ENCODE results near the gene RUNX2. TPM values are rescaled to one million over a fixed set of nuclear protein-coding genes. Genes with fewer than 3 reads are reported as not detected.

Gene RUNX2
- total RNA-seq, 1 donor from 2014 or later, result 1.8 TPM

DNA sequence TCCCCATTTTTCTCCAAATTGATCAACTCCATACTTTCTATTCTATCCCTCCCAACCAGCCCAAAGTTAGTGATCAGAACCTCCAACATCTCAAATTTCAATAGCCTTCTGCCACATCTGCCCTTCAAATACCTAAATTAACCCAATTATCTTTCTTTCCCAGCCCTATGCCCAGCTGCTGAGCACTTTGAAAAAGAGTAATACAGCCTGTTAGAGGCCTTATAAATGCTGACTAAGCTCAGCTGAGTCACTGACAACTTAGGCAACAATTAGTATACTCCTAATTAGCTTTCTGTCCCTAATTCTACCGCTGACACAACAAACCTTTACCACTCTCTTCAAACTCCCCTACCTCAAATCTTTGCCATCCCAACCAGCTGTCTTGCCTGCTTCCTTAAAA is 23.5 kb downstream of the RUNX2 start:
- intact Hi-C loops (cut with micrococcal nuclease), result no loop called here

DNA sequence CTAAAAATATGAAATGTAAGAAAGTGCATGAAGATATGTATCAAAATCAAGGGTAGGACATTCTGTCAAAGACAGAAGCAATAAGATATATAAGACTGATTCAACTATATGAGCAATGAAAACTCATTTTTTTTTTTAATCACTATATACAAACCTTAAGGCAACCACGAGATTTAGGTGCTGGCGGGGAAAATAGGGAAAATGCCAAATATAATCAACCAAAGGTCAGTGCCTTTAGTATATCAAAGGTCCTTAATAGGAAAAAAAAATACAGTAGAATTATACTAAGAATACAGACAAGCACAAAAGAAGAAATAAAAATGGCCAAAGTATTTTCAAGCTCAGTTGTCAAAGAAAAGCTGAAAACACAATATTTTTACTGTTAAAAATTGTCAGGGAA is 25.5 kb downstream of the RUNX2 start:
- Mint-ChIP-seq H3K27me3 (no peaks in the 10 kb centered on the region), H3K27ac (no peak overlapping the region), H3K9me3 (no peaks in the 10 kb centered on the region), H3K36me3 (ENCODE audit: low read depth) (peaks cover 2% of the 10 kb centered on the region), H3K4me3 (no peak overlapping the region), H3K4me1 (no peaks in the 10 kb centered on the region)
- DNase-seq, result no peak
- POLR2A ChIA-PET, result no interaction called here
- TF ChIP-seq, protein P1, sequence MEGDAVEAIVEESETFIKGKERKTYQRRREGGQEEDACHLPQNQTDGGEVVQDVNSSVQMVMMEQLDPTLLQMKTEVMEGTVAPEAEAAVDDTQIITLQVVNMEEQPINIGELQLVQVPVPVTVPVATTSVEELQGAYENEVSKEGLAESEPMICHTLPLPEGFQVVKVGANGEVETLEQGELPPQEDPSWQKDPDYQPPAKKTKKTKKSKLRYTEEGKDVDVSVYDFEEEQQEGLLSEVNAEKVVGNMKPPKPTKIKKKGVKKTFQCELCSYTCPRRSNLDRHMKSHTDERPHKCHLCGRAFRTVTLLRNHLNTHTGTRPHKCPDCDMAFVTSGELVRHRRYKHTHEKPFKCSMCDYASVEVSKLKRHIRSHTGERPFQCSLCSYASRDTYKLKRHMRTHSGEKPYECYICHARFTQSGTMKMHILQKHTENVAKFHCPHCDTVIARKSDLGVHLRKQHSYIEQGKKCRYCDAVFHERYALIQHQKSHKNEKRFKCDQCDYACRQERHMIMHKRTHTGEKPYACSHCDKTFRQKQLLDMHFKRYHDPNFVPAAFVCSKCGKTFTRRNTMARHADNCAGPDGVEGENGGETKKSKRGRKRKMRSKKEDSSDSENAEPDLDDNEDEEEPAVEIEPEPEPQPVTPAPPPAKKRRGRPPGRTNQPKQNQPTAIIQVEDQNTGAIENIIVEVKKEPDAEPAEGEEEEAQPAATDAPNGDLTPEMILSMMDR (IDR thresholded peaks at IDR 0.05), result no peak
- intact Hi-C loops (cut with micrococcal nuclease), result no loop called here
- CTCF ChIA-PET, result no interaction called here
- no peak for ATAC-seq (ENCODE audit: low read depth)

More for the DNA sequence above, 23.5 kb downstream of the RUNX2 start:
- Mint-ChIP-seq H3K4me1 (no peaks in the 10 kb centered on the region), H3K36me3 (ENCODE audit: low read depth) (peaks cover 2% of the 10 kb centered on the region), H3K9me3 (no peaks in the 10 kb centered on the region), H3K27ac (no peak overlapping the region), H3K4me3 (no peak overlapping the region), H3K27me3 (no peaks in the 10 kb centered on the region)
- CTCF ChIA-PET, result no interaction called here
- ATAC-seq (ENCODE audit: low read depth) (no peak), DNase-seq (no peak)
- POLR2A ChIA-PET, result no interaction called here
- TF ChIP-seq, protein P1 (IDR thresholded peaks at IDR 0.05), result no peak

DNA sequence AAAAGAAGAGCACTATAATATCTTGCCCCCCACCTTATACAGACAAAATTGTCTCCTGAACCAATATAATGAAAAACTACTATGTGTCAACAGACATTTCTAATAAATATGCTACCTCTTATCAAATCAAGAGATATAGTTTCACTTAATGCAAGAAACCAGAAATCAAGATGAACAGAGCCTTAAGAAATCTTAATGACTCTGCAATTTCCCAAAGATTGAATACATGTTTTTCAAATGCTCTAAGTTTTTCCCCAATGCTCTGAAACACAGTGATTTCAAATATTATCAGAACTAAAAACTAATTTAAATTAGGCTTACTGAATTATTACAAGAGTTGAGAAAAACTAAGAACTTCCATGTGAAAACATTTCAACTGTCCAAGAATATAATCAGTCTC is 36.3 kb downstream of the RUNX2 start:
- Mint-ChIP-seq H3K27ac (no peak overlapping the region), H3K9me3 (no peaks in the 10 kb centered on the region), H3K4me1 (no peaks in the 10 kb centered on the region), H3K27me3 (peaks cover 1% of the 10 kb centered on the region), H3K4me3 (no peak overlapping the region), H3K36me3 (ENCODE audit: low read depth) (peaks cover 3% of the 10 kb centered on the region)
- TF ChIP-seq, protein P1 (IDR thresholded peaks at IDR 0.05), result no peak
- ATAC-seq (ENCODE audit: low read depth), result no peak
- POLR2A ChIA-PET, result no interaction called here
- intact Hi-C loops (cut with micrococcal nuclease), result no loop called here
- DNase-seq, result no peak
- CTCF ChIA-PET, result no interaction called here

DNA sequence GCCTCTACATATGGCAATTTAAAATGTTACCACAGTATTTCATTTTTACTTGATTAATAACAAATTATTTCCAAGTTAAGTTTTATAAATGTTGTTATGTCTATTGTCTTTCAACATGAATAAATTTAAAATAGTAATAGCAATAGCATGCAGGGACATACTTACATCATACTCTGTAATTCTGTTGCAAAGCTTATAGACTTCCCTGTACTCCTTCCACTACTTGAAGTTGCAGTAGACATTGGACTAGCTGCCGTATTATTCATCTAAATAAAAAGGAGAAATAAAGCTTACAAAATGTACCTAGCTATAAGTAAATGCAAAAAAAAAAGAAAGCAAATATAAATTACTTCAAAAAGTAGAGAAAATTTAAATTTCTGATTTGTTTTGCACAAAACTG is 36.9 kb downstream of the RUNX2 start:
- Mint-ChIP-seq H3K9me3 (no peaks in the 10 kb centered on the region), H3K27ac (no peak overlapping the region)

DNA sequence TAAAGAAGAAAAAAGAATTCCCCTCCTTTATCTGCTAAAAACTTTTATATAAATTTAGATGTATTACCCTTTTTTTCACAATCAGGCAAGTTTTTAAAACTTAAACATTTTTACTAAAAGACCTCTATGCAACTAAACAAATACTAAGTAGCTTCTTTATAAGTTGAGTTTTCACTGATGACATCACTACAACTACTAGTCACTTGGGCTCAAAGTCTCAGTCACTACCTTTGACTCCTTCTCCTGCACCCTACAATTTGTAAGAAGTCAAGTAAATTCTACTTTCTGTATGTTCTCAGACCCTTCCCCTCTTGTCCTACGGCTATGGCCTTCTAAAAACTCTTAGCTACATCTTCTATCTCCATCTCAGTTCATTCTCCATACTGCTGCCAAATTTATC is 38.4 kb downstream of the RUNX2 start:
- no peaks in the 10 kb centered on the region for H3K9me3 Mint-ChIP-seq
- POLR2A ChIA-PET, result interaction anchor here (1.8 kb wide), 1 partner anchor 11 kb away, joined by 7 read pairs; the partner anchor contains the start of gene SUPT3H
- ATAC-seq (ENCODE audit: low read depth) (no peak), DNase-seq (no peak)
- H3K4me1 Mint-ChIP-seq, result no peaks in the 10 kb centered on the region
- H3K27me3 Mint-ChIP-seq, result peaks cover 1% of the 10 kb centered on the region
- CTCF ChIA-PET, result no interaction called here
- H3K36me3 Mint-ChIP-seq (ENCODE audit: low read depth), result peaks cover 3% of the 10 kb centered on the region
- TF ChIP-seq, protein P1 (IDR thresholded peaks at IDR 0.05), result no peak
- no peak overlapping the region for H3K27ac Mint-ChIP-seq
- intact Hi-C loops (cut with micrococcal nuclease), result no loop called here
- H3K4me3 Mint-ChIP-seq, result no peak overlapping the region

More for the DNA sequence above, 36.9 kb downstream of the RUNX2 start:
- ChIA-PET POLR2A (no interaction called here), CTCF (no interaction called here)
- intact Hi-C loops (cut with micrococcal nuclease), result no loop called here
- Mint-ChIP-seq H3K36me3 (ENCODE audit: low read depth) (peaks cover 3% of the 10 kb centered on the region), H3K4me1 (no peaks in the 10 kb centered on the region), H3K27me3 (peaks cover 1% of the 10 kb centered on the region), H3K4me3 (no peak overlapping the region)
- no peak for ATAC-seq (ENCODE audit: low read depth)
- TF ChIP-seq, protein P1 (IDR thresholded peaks at IDR 0.05), result no peak
- no peak for DNase-seq
